Naive B cell (primary cell): ENCODE data around the gene SCGB1A1. TPM values are rescaled to one million over a fixed set of nuclear protein-coding genes. Genes with fewer than 3 reads are reported as not detected.

Source experiments
- ATAC-seq, 2 donors: fragments of 150-1000 bp; cut with Tn5 transposase; 2 replicates each; pipeline ENCODE4 v1.10.0; 2021; ENCODE audit warnings: low read depth in 2 of 2, mild to moderate bottlenecking in 2 of 2, moderate library complexity in 2 of 2
- DNase-seq: peaks from one replicate; pipeline ENCODE4 v3.0.0; 2022
- H3K27ac Mint-ChIP-seq, 6 donors: one replicate each; pipeline ENCODE4 v1.8.0; 2020 to 2022; ENCODE audit warnings: mild to moderate bottlenecking in 6 of 6, mixed read lengths in 6 of 6, moderate library complexity in 5 of 6, inconsistent platforms in 2 of 6
- H3K27me3 Mint-ChIP-seq, 3 donors: one replicate each; pipeline ENCODE4 v1.8.0; 2021 to 2022; ENCODE audit warnings: mixed read lengths in 3 of 3, mild to moderate bottlenecking in 1 of 3
- H3K36me3 Mint-ChIP-seq, 2 donors: one replicate each; pipeline ENCODE4 v1.8.0; 2020 to 2022; ENCODE audit warnings: mixed read lengths in 2 of 2, inconsistent platforms in 1 of 2, mild to moderate bottlenecking in 1 of 2
- H3K4me1 Mint-ChIP-seq, 3 donors: one replicate each; pipeline ENCODE4 v1.8.0; 2020 to 2022; ENCODE audit warnings: mixed read lengths in 3 of 3, inconsistent platforms in 1 of 3, mild to moderate bottlenecking in 1 of 3, moderate library complexity in 1 of 3
- H3K4me3 Mint-ChIP-seq, 8 donors: one replicate each; pipeline ENCODE4 v1.8.0; 2020 to 2022; ENCODE audit warnings: mild to moderate bottlenecking in 8 of 8, mixed read lengths in 8 of 8, moderate library complexity in 8 of 8, inconsistent platforms in 2 of 8
- H3K9me3 Mint-ChIP-seq, 7 donors: one replicate each; pipeline ENCODE4 v1.8.0; 2020 to 2022; ENCODE audit warnings: mixed read lengths in 7 of 7, mild to moderate bottlenecking in 5 of 7, inconsistent platforms in 2 of 7, moderate library complexity in 1 of 7
- polyA plus RNA-seq, 6 donors: library from polyadenylated mRNA; unstranded; fragments of 300-500 nt; fragmentation: Illumina TruSeq; gene quantifications; one replicate each; pipeline ENCODE4 v1.2.3, GENCODE V29; 2021; ENCODE audit warnings: low read depth in 6 of 6

The SCGB1A1 gene
- polyA plus RNA-seq, 6 donors from 2014 or later, result not detected

DNA sequence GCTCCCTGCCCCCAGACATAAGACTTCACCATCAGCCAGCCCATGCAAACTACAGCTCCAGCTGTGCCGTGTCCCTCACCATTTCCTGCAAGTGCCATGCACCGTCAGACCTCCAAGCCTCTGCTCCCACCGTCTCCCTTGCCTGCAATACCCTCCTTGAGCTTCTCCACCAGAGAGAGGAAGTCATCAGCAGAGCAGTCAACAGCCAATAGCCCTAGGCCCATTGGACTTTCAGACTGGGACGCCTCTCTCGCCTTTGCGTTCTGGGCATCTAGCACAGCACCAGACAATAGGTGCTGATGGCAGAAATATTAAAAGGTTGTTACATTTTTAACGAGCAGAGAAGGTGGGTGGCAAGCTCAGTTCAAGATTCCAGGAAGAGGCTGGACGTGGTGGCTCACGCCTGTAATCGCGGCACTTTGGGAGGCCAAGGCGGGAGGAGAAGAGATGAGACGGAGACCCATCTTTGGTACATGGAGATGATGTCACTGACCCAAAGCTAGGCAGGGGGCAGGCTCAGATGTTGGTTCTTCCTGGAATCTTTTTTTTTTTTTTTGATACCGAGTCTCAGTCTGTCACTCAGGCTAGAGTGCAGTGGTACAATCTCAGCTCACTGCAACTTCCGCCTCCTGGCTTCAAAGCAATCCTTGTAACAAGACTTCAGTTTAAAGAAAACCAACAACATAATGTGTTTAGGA, 31.9 kb downstream of the SCGB1A1 start:
- Mint-ChIP-seq H3K4me1 (peaks cover 0 to 10% (median 6%) of the 10 kb centered on the region in 3 donors), H3K36me3 (no peaks in the 10 kb centered on the region), H3K9me3 (no peaks in the 10 kb centered on the region), H3K4me3 (no peak overlapping the region), H3K27ac (peak overlapping the region in 1 of 6 donors; percentile 87), H3K27me3 (peaks cover 11 to 28% (median 20%) of the 10 kb centered on the region in 3 donors)
- DNase-seq (no peak), ATAC-seq (no peak)

GRCh38 chr11:62451241-62451621, 32.4 kb downstream of the SCGB1A1 start:
- Mint-ChIP-seq H3K9me3 (no peaks in the 10 kb centered on the region), H3K4me3 (no peak overlapping the region), H3K27me3 (peaks cover 11 to 28% (median 20%) of the 10 kb centered on the region in 3 donors), H3K36me3 (no peaks in the 10 kb centered on the region), H3K4me1 (peaks cover 0 to 6% (median under 1%) of the 10 kb centered on the region in 3 donors), H3K27ac (no peak overlapping the region)
- ATAC-seq, result no peak
- no peak for DNase-seq

DNA sequence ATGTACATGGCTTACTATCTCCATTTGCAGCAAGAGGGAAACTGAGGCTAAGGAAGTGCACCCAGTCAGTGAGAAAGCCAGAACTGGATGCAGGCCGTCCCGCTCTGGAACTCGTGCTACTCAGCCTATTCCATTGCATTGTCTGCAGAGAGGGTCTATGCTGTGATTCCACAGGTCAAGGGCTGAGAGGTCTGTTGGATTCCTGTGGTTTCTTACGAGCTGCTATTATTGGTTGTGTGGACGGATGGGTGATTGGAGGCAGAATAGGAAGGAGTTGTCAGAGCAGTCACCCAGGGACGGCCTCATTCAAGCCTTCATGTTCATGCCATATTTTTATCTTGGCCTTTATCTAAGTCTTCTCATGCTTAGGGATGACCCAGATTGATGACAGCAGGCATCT, 33.4 kb downstream of the SCGB1A1 start:
- no peak overlapping the region for H3K27ac Mint-ChIP-seq
- H3K27me3 Mint-ChIP-seq, result peaks cover 5 to 20% (median 14%) of the 10 kb centered on the region in 3 donors
- no peaks in the 10 kb centered on the region for H3K36me3 Mint-ChIP-seq
- DNase-seq (no peak), ATAC-seq (no peak)
- H3K4me3 Mint-ChIP-seq, result no peak overlapping the region
- peaks cover 0 to under 1% (median 0%) of the 10 kb centered on the region in 3 donors for H3K4me1 Mint-ChIP-seq
- H3K9me3 Mint-ChIP-seq, result no peaks in the 10 kb centered on the region

DNA sequence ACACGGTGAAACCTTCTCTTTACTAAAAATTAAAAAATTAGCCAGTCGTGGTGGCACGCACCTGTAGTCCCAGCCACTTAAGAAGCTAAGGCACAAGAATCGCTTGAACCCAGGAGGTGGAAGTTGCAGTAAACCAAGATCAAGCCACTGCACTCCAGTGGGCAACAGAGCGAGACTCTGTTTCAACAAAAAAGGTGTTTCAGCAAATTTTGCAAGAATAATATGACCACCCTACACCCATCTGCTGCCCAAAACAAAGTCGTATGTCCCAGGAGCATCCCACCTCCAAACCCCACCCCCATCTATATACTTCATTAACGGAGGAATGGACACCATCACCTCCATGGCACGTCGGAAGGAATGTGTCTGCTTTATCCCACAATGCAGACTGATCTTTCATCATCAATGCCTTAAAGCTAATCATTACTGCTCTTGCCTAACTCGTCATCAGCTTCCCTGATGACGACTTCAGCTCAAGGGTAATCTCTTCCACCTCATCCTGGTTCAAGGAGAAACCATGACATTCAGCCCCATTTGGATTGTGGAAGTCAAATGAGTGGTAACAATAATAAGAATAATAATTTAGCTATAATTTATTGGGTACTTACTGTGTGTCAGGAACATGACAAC, 34.1 kb downstream of the SCGB1A1 start:
- DNase-seq, result no peak
- Mint-ChIP-seq H3K27ac (no peak overlapping the region), H3K9me3 (no peaks in the 10 kb centered on the region), H3K27me3 (peaks cover under 1 to 13% (median 10%) of the 10 kb centered on the region in 3 donors), H3K4me1 (peaks cover 0 to 6% (median 0%) of the 10 kb centered on the region in 3 donors), H3K4me3 (peak overlapping the region in 1 of 8 donors; percentile 6), H3K36me3 (no peaks in the 10 kb centered on the region)
- ATAC-seq, result no peak

DNA sequence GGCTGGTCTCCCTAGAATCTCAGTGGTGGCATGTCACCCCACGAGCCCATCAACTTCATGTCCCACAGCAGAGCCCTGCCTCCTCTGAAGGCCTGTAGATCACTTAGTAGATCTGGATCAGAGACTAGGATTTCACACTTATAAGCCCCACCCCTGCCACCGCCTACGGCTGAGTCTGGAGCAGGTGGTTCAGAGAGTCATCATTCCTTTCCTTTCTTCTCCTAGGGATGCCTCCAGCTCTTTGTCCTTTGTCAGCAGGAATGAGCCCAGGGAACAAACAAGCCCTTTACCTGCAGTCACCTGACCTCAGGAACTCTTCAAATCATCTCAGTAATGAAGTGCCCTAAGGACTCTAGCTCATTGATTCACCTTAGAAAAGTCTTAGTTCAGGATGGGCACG, 37.8 kb downstream of the SCGB1A1 start:
- Mint-ChIP-seq H3K4me3 (no peak overlapping the region), H3K27me3 (no peaks in the 10 kb centered on the region), H3K9me3 (no peaks in the 10 kb centered on the region), H3K4me1 (peaks cover 0 to 6% (median 0%) of the 10 kb centered on the region in 3 donors), H3K27ac (peak overlapping the region in 2 of 6 donors; percentile 37 to 83), H3K36me3 (no peaks in the 10 kb centered on the region)
- no peak for DNase-seq
- ATAC-seq, result no peak

DNA sequence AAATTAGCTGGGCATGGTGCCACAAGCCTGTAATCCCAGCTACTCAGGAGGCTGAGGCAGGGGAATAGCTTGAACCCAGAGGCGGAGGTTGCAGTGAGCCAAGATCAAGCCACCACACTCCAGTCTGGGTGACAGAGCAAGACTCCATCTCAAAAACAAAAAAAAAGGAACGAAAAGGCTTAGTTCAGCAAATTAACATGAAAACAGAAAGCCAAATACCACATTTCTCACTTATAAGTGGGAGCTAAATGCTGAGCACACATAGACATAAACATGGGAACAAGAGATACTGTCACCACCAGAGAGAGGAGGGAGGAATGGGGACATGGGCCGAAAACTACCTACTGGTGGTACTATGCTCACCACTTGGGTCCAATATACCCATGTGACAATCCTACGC, 38.6 kb downstream of the SCGB1A1 start:
- H3K4me1 Mint-ChIP-seq, result peaks cover 0 to 6% (median 4%) of the 10 kb centered on the region in 3 donors
- no peaks in the 10 kb centered on the region for H3K9me3 Mint-ChIP-seq
- peaks cover 0 to 4% (median 0%) of the 10 kb centered on the region in 3 donors for H3K27me3 Mint-ChIP-seq
- no peaks in the 10 kb centered on the region for H3K36me3 Mint-ChIP-seq
- H3K27ac Mint-ChIP-seq, result no peak overlapping the region
- H3K4me3 Mint-ChIP-seq, result no peak overlapping the region
- ATAC-seq, result no peak
- no peak for DNase-seq

DNA sequence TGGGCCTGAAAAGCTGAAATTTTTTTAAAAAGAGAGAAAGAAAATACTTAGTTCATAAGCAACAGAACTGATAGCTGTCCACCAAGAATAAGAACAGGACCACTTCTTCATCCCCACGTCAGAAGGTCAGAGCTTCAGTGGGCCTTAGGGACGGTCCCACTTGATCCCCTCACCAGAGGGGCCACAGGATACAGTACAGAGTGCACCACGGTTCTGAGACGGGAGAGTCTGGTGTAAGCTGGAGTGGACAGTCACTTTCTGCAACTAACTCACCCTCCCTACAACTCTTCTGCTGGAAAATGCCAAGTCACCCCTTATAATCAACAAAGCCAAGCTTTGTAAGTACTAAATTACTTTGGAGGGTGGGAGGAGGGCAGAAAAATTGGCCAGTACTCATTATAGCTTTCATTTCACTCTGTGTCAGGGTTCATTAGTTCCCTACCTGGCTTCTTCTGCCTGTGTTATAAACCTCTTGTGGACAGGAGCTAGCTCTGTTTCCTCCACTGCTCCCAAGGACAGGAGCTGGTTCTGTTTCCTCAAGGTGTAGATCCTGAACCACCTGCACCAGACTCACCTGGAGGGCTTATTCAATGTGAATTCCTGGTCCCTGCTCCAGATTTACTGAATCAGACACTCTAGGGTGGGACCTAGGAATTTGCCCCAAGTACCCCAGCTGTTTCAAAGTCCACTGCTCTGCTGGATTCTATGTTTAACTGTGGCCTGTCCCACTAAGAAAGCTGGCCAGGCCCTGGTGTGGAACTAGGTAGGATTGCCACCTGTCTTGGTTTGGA, 39.6 kb downstream of the SCGB1A1 start:
- peak overlapping the region in 1 of 8 donors; percentile 5 for H3K4me3 Mint-ChIP-seq
- peaks cover 0 to 5% (median 2%) of the 10 kb centered on the region in 3 donors for H3K27me3 Mint-ChIP-seq
- H3K36me3 Mint-ChIP-seq, result no peaks in the 10 kb centered on the region
- peaks cover 0 to 6% (median 4%) of the 10 kb centered on the region in 3 donors for H3K4me1 Mint-ChIP-seq
- H3K27ac Mint-ChIP-seq, result no peak overlapping the region
- ATAC-seq, result no peak
- no peak for DNase-seq
- no peaks in the 10 kb centered on the region for H3K9me3 Mint-ChIP-seq

GRCh38 chr11:62459080-62459479, 40.2 kb downstream of the SCGB1A1 start:
- H3K27me3 Mint-ChIP-seq, result peaks cover 0 to 5% (median 4%) of the 10 kb centered on the region in 3 donors
- no peak overlapping the region for H3K27ac Mint-ChIP-seq
- H3K4me1 Mint-ChIP-seq, result peaks cover 0 to 6% (median 4%) of the 10 kb centered on the region in 3 donors
- DNase-seq (no peak), ATAC-seq (no peak)
- no peaks in the 10 kb centered on the region for H3K36me3 Mint-ChIP-seq
- H3K4me3 Mint-ChIP-seq, result peak overlapping the region in 1 of 8 donors; percentile 5
- H3K9me3 Mint-ChIP-seq, result no peaks in the 10 kb centered on the region

- no peak overlapping the region for H3K4me3 Mint-ChIP-seq
- ATAC-seq (no peak), DNase-seq (no peak)
- peaks cover 0 to 5% (median 4%) of the 10 kb centered on the region in 3 donors for H3K27me3 Mint-ChIP-seq
- H3K4me1 Mint-ChIP-seq, result peaks cover 4 to 13% (median 7%) of the 10 kb centered on the region in 3 donors
- no peaks in the 10 kb centered on the region for H3K9me3 Mint-ChIP-seq
- peak overlapping the region in 2 of 6 donors; percentile 37 to 85 for H3K27ac Mint-ChIP-seq
- no peaks in the 10 kb centered on the region for H3K36me3 Mint-ChIP-seq
Measured at GRCh38 chr11:62461740-62462507, 43.1 kb downstream of the SCGB1A1 start.

DNA sequence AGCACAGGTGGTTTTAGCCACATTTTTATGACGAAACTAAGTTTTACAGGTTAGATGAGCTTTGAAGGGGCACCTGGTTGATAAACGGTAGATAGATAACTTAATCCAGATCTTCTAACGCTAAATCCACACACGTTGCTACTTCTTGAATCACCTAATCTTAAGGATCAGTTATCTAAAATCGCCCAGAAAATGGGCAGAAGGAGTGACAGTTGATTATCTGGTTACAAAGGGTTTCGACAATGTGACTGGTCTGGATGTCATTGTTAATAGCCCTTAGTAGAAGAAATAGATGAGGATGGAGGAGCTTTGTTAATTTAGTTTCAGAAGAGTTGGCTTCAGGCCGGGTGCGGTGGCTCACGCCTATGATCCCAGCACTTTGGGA, 43.7 kb downstream of the SCGB1A1 start:
- H3K27ac Mint-ChIP-seq, result no peak overlapping the region

GRCh38 chr11:62463121-62463542, 44.3 kb downstream of the SCGB1A1 start:
- ATAC-seq (no peak), DNase-seq (no peak)
- peaks cover 4 to 7% (median 7%) of the 10 kb centered on the region in 3 donors for H3K4me1 Mint-ChIP-seq
- H3K4me3 Mint-ChIP-seq, result peak overlapping the region in 1 of 8 donors; percentile 6
- H3K27ac Mint-ChIP-seq, result no peak overlapping the region
- H3K9me3 Mint-ChIP-seq, result no peaks in the 10 kb centered on the region
- no peaks in the 10 kb centered on the region for H3K36me3 Mint-ChIP-seq
- peaks cover 0 to 5% (median 4%) of the 10 kb centered on the region in 3 donors for H3K27me3 Mint-ChIP-seq

More for the DNA sequence above, 43.7 kb downstream of the SCGB1A1 start:
- no peak overlapping the region for H3K4me3 Mint-ChIP-seq
- ATAC-seq, result no peak
- H3K27me3 Mint-ChIP-seq, result peaks cover 0 to 5% (median 4%) of the 10 kb centered on the region in 3 donors
- H3K4me1 Mint-ChIP-seq, result peaks cover 4 to 10% (median 7%) of the 10 kb centered on the region in 3 donors
- H3K36me3 Mint-ChIP-seq, result no peaks in the 10 kb centered on the region
- DNase-seq, result no peak
- H3K9me3 Mint-ChIP-seq, result no peaks in the 10 kb centered on the region

- no peak for DNase-seq
- Mint-ChIP-seq H3K4me1 (peaks cover 4 to 7% (median 7%) of the 10 kb centered on the region in 3 donors), H3K9me3 (no peaks in the 10 kb centered on the region), H3K27me3 (peaks cover 0 to 5% (median 4%) of the 10 kb centered on the region in 3 donors), H3K27ac (no peak overlapping the region), H3K36me3 (no peaks in the 10 kb centered on the region), H3K4me3 (peak overlapping the region in 1 of 8 donors; percentile 51)
- ATAC-seq, result no peak
Measured at GRCh38 chr11:62464655-62465054, 45.8 kb downstream of the SCGB1A1 start.

- no peak overlapping the region for H3K27ac Mint-ChIP-seq
Measured at GRCh38 chr11:62466444-62466843, 47.6 kb downstream of the SCGB1A1 start.

More at GRCh38 chr11:62466444-62466843, 47.6 kb downstream of the SCGB1A1 start:
- ATAC-seq (no peak), DNase-seq (no peak)
- no peak overlapping the region for H3K4me3 Mint-ChIP-seq
- no peaks in the 10 kb centered on the region for H3K36me3 Mint-ChIP-seq
- H3K4me1 Mint-ChIP-seq, result peaks cover 4 to 7% (median 7%) of the 10 kb centered on the region in 3 donors
- no peaks in the 10 kb centered on the region for H3K9me3 Mint-ChIP-seq
- peaks cover 0 to 5% (median 4%) of the 10 kb centered on the region in 3 donors for H3K27me3 Mint-ChIP-seq
